NCI-H1092 treated with DMSO at 0.1 percent for 48 hours (cell line): ENCODE results near the gene ZNF862.

Experiments
- DNase-seq: peaks from one replicate; lab custom pipeline; 2025; lab: John Stamatoyannopoulos, UW

Gene ZNF862

DNA sequence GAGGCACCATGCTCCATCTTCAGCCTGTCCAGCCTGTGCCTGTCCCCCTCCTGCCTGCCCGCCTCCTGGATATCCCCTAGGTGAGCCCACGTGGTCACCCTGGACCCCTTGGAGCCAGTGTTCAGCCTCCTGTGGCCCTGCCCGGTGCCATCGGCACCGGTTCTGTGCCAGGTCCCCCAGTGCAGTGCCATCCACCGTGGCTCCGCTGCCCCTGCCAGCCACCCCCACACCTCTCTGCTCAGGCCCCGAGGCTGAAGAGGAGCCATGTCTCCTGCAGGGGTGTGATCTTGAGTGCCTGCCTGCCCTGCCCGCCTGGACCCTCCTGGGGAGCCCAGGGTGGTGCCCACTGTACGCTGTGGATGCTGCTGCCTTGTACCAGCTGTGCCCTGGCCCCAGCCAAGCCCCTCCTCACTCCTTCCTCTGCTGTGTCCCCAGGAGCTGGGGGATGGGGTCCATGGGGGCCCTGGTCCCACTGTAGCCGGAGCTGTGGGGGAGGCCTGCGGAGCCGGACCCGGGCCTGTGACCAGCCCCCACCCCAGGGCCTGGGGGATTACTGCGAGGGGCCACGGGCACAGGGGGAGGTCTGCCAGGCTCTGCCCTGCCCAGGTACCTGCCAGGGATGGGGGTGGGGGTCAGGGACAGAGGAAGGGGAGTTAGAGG, 26.2 kb upstream of the ZNF862 start:
- DNase-seq = no peak

DNA sequence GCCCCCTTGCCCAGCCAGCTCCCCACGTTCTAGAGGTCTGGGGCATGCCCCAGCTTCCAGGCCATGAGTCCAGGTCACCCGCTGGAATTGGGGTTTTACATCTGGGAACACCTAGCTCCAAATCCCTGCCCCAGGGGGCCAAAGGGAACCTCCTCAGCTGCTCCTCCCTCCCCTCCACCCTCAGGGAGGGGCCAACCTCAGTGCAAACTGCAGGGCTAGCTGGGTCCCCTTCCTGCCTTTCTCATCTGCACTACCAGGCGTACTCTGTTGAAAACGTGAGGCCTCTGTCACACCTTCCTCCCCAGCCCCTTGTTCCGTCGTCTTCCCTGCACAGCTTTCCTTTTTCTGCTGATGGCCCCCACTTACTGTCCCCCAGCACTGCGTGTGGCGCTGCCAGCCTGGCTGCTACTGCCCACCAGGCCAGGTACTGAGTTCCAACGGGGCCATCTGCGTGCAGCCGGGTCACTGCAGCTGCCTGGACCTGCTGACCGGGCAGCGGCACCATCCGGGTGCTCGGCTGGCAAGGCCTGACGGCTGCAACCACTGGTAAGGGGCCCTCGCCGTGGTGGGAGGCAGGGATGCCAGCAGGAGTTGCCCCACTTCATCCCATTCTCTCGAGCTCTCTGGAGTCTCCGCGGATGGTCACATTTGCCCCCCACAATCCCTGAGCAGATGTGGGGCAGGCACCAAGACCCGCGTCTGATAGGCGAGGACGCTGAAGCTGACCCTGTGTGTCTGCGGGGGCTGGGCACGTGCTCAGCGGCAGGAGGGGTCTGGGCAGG, 24.7 kb upstream of the ZNF862 start:
- no peak for DNase-seq

DNA sequence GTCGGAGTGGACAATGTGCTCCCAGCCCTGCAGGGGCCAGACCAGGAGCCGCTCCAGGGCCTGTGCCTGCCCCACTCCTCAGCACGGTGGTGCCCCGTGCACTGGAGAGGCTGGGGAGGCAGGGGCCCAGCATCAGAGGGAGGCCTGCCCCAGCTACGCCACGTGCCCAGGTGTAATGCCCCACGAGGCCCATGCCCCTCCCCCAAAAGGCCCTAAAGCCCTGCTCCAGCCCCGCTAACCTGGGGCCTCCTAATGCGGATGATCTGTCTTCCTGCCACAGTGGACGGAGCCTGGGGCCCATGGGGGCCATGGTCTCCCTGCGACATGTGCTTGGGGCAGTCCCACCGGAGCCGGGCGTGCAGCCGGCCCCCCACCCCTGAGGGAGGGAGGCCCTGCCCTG, 23.7 kb upstream of the ZNF862 start:
- DNase-seq = no peak

DNA sequence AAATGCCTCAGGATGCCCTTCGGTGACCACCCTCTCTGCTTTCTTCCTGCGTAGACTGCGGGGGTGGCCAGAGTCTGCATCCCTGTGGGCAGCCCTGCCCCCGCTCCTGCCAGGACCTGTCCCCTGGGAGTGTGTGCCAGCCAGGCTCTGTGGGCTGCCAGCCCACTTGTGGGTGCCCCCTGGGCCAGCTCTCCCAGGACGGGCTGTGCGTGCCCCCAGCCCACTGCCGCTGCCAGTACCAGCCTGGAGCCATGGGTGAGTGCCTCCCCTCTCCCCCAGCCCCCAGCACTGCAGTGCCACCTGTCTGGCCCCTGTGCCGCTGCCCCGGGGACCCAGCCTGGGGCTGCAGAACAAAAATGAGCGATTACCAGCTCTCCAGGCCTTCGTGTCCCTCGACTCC, 23.1 kb upstream of the ZNF862 start:
- no peak for DNase-seq

DNA sequence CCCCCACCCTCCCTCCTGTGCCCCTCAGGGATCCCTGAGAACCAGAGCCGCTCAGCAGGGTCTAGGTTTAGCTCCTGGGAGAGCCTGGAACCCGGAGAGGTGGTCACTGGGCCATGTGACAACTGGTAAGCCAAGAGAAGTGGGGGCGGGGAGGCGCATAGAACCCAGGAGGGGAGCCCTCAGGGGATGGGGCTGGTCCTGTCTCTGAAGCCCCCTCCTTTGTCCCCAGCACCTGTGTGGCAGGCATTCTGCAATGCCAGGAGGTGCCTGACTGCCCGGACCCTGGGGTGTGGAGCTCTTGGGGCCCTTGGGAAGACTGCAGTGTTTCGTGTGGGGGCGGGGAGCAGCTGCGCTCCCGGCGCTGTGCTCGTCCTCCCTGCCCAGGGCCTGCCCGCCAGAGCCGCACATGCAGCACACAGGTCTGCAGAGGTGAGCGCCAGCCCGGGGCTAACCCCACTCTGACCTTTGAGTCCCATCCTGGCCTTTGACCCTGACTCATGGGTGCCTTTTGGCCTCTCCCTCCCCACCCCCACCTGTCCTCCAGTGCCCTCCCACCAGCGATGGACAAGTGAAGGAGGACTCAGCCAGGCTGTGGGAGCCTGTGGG, 22.4 kb upstream of the ZNF862 start:
- DNase-seq = no peak

DNA sequence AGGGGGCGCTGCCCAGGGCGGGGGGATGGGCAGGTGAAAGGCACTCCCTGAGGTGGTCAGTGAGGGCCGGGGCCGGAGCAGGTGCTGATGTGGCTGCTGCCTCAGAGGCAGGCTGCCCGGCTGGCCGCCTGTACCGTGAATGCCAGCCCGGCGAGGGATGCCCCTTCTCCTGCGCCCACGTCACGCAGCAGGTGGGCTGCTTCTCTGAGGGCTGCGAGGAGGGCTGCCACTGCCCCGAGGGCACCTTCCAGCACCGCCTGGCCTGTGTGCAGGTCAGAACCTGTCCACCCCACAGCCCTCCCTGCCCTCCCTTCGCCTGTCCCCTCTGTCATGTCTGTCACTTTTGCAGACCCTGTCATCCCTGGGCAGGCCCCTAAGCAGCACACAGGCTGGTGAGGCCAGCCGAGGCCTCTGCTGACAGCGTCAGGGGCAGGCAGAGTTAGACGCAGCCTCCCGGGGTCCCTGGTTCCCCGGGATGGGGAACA, 21.9 kb upstream of the ZNF862 start:
- DNase-seq = no peak

DNA sequence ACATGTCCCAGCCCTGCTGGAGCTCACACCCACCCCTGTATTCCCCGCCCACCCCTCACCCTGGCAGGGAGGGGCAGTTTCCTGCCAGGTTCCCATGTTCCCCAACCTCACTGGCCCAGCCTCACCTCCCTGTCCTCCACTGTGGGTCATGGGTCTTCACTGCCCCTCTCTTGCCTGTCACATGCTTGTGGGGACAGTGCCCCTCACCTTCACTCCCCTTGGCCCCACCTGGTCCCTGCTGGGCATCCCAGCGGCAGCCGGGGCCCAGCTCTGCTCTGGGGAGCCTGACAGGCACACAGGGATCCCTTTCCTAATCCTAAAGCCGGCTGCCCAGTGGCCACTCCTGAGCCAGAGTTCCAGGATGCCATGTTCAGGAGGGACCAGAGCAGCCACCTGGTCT, 21.4 kb upstream of the ZNF862 start:
- DNase-seq = no peak

DNA sequence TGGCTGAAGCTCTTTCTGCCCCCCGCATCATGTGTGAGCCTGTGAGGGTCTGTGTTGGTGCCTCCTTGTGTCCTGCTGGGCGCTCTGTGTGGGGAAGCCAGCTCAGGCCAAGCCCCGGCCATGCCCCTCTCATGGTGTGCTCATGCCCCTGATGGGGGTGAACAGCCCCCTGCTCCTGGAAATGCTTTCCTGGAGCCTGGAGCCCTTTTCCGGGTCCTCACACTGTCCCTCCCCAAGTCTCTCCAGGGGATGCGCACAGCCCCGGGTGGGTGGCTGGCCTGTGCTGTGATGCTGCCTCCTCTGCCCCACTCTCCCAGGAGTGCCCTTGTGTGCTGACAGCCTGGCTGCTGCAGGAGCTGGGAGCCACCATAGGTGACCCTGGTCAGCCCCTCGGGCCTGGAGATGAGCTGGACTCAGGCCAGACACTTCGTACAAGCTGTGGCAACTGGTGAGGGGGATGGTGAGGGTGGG, 20.8 kb upstream of the ZNF862 start:
- DNase-seq = no peak

DNA sequence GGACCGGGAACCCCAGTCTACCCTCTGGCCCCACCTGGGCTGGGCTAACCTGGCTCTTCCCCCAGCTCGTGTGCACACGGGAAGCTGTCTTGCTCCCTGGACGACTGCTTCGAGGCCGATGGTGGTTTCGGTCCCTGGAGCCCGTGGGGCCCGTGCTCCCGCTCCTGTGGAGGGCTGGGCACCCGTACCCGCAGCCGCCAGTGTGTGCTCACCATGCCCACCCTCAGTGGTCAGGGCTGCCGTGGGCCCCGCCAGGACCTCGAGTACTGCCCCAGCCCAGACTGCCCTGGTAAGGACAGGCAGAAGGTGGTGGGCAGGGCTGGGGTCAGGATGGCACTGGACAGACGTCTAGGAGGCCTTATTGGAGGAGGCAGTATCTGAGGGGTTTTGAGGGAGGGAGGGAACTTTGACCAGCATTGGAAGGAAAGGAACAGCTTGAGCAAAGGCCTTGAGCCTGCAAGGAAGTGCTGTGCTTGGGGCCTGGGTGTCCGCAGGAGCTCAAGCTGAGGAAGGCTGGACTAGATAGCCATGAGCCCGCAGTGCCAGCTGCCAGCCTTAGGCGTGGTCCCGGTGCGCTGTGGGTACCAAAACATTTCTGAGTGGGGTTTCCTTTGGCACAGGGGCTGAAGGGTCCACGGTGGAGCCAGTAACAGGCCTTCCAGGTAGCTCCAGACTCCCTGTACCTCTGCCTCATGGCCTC, 20.2 kb upstream of the ZNF862 start:
- no peak for DNase-seq

DNA sequence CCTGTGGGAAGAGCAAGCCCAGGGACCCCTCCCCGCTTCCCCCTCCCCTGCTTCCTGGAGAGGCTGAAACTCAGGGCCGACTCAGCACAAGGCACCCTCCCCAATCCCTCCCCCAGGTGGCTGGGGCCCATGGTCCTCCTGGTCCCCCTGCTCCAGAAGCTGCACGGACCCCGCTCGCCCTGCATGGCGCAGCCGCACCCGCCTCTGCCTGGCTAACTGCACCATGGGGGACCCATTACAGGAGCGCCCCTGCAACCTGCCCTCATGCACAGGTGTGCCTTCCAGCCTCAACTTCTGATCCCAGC, 19.7 kb upstream of the ZNF862 start:
- no peak for DNase-seq

DNA sequence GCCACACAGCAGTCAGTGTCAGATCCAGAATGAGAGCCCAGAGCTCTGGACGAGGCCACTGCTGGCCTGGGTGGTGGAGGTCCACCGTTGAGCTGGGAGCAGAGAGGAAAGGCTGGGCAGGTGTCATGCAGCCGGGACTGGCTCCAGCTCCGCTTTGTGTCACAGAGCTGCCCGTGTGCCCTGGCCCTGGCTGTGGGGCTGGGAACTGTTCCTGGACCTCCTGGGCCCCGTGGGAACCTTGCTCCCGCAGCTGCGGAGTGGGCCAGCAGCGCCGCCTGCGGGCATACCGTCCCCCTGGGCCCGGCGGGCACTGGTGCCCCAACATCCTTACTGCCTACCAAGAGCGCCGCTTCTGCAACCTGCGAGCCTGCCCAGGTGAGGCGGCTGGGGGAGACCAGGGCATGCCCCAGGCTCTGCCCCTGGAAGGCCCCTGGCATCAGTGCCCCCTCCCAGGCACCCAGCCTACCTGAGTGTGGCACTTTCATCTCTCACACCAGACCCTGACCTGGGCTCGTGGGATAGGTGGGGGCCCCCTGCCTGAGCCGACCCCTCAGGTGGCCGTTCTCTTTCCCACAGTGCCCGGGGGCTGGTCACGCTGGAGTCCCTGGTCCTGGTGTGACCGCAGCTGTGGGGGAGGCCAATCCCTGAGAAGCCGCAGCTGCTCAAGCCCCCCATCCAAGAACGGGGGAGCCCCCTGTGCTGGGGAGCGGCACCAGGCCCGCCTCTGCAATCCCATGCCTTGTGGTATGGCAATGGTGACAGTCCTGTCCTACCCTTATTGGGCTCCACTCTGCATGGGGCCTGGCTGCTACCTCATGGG, 18.8 kb upstream of the ZNF862 start:
- no peak for DNase-seq

DNA sequence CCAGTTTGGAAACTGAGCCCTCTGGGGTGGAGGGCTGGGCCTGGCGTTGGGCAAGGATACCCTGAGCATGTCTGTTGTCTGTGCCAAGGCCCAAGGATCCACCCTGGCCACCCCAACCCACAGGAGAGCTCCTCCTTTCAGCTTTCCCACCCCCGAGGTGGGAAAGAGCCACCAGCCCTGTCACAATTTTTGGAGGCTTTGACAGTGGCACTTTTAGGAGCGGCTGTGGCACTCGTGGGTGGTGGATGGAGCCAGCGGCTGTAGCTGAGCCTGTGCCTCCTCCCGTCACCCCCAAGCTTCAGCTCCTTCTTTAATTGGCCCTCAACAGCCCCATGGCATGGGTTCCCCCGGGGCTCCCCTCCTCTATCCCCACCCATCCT, 18.2 kb upstream of the ZNF862 start:
- DNase-seq = no peak

DNA sequence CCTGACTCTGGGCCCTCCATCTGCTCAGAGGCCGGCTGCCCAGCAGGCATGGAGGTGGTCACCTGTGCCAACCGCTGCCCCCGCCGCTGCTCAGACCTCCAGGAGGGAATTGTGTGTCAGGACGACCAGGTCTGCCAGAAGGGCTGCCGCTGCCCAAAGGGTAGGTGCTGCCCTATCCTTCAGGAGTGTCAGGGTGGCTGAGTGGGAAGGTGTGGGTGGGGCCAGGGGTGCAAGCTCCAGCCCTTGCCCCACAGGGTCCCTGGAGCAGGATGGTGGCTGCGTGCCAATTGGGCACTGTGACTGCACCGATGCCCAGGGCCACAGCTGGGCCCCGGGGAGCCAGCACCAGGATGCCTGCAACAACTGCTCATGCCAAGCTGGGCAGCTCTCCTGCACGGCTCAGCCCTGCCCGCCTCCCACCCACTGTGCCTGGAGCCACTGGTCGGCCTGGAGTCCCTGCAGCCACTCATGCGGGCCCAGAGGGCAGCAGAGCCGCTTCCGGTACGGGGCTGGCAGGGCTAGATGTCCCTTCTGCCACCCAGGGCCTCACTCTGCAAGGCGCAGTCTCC, 17.5 kb upstream of the ZNF862 start:
- DNase-seq = no peak

DNA sequence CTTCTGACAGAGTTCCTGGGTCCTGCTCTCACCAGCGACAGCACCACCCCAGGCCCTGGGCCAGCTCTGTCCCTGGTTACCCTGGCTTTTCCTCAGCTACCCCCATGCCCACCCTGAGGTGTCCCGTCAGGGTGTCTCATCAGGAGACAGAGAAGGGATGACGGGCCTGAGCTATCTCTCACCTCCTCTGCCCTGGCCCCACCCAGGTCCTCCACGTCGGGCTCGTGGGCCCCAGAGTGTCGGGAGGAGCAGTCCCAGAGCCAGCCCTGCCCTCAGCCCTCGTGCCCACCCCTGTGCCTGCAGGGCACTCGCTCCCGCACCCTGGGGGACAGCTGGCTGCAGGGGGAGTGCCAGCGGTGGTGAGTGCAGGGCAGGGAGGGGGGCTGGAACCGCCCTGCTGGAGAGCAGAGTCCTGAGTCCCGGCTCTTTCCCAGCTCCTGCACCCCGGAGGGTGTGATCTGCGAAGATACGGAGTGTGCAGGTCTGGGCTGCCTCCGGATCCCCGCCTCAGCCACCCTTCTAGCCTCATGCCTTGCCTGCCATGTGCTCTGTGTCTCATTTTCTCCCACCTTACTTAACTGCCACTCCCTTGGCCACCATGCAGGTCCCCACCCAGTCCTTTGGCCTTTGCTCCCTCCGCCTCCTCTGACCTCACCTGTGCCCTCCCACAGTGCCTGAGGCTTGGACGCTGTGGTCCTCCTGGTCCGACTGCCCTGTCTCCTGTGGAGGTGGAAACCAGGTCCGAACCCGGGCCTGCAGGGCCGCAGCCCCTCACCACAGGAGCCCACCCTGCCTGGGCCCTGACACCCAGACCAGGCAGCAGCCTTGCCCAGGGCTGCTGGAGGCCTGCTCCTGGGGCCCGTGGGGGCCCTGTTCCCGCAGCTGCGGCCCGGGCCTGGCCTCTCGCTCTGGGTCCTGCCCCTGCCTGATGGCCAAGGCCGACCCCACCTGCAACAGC, 16.7 kb upstream of the ZNF862 start:
- DNase-seq = no peak

DNA sequence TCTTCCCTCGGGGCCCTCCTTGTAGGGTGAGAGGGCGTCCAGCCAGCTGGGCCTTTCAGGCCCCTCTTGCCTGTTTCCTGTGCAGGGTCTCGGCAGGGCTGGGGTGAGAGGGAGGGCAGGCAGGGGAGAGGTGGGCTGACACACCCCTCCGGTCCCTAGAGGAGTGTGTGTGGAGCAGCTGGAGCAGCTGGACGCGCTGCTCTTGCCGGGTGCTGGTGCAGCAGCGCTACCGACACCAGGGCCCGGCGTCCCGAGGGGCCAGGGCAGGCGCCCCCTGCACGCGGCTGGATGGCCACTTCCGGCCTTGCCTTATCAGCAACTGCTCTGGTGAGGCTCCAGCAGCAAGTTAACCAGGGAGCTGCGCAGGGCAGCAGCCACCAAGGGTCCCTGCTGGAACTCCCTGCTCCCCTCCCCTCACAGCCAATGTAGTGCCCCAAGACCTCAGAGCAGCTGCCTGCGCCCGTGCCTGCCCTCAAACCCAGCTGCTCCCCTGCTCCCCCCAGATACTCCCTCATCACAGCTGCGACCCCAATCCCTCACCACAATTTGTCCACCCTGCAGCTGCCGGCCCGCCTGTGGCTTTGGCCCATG, 15.7 kb upstream of the ZNF862 start:
- no peak for DNase-seq

DNA sequence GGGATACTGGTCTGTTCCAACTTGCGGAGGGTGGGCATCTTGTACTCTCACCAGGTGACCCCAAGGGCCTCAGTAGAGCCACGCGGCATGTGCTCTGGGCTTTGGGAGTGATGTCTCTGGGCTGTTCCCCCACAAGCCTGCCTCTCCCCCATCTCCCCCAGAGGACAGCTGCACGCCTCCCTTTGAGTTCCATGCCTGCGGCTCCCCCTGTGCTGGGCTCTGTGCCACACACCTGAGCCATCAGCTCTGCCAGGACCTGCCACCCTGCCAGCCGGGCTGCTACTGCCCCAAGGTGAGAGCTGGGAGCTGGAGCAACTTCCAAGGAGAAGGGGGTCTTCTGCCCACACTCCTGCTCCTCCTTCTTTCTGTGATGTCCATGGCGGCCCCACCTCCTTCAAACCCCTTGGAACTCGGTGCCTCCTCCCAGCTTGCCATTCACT, 15.0 kb upstream of the ZNF862 start:
- DNase-seq = no peak

DNA sequence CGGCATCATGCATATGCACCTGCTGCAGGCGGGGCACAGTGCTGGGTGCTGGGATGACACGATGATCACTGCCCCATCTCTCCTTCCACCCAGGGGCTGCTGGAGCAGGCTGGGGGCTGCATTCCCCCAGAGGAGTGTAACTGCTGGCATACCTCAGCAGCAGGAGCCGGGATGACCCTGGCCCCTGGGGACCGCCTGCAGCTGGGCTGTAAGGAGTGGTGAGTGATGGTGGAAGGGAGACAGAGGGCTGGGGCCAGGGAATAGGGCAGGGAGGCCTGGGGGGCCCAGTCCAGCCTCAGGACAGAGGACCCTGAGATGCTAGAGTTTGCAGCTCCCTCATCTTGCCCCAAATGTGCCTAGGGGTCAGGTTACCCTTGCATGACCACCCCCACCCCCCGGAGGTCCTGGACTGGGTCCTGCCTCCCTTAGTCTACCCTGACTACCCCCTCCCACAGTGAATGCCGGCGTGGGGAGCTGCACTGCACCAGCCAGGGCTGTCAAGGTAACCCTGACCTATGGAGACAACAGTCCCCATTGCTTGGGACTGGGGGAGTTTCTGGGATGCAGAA, 14.5 kb upstream of the ZNF862 start:
- DNase-seq = no peak

DNA sequence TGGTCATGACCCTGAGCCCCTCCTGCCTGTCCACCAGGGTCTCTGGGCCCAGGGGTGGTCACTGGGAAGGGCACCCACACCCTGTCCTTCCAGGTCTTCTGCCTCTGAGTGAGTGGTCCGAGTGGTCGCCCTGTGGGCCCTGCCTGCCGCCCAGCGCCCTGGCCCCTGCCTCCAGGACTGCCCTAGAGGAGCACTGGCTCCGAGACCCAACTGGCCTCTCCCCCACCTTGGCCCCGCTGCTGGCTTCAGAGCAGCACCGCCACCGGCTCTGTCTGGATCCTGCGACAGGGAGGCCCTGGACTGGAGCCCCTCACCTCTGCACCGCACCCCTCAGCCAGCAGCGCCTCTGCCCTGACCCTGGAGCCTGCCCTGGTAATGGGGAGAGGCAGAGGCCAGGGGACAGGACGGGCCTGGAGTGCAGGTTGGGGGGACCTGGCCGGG, 13.9 kb upstream of the ZNF862 start:
- no peak for DNase-seq

DNA sequence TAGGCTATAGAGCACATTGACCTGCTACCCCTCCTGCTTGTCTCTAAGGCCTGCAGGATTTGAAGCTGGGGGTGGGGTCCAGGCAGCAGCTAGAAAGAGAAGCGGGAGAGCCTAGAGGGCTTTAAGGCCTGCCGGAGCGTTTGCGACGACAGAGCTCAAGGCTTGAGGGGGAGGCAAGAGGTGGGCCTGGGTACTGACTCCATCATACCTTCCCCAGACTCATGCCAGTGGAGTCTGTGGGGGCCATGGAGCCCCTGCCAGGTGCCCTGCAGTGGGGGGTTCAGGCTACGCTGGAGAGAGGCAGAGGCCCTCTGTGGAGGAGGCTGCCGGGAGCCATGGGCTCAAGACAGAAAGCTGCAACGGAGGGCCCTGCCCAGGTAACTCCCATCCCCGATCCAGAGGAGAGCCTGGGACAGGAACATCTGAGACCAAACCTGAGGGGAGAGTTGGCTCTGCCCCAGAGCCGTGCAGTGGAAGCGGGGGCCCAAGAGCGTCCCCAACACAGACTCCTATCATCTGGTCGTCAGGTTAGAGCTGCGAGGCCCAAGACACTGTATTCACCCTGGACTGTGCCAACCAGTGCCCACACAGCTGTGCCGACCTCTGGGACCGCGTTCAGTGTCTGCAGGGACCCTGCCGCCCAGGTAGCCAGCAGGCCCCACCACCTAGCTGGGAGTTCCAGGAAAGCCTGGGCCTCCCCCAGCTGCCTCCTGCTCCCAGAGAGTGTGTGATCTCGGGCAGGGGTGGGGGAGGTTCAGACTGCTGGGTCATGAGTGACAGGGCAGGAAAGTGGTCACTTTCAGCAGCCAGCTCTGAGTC, 13.2 kb upstream of the ZNF862 start:
- no peak for DNase-seq
